HG03139 (cell line): Measurements from ENCODE around the gene CCNI.
A peak's percentile ranks its signal among the peaks of the same experiment; 100 is the strongest.
"Not testable (repeated sequence)": the region's sequence is repeated elsewhere in the genome, so short reads cannot be mapped to it uniquely, and the experiment has no call there.

Experiments used
- ATAC-seq: cut with Tn5 transposase; IDR thresholded peaks from one replicate; pipeline ENCODE4 v1.9.1; 2021; ENCODE audit not compliant: unreplicated experiment

CCNI gene

GRCh38 chr4:77082886-77083608, 7.3 kb upstream of the CCNI start:
- no peak for ATAC-seq

- ATAC-seq = not testable (repeated sequence)
Observed at GRCh38 chr4:77080806-77081205, 5.0 kb upstream of the CCNI start.

GRCh38 chr4:77079281-77079680, 3.5 kb upstream of the CCNI start:
- ATAC-seq = no peak

GRCh38 chr4:77078401-77078800, 2.6 kb upstream of the CCNI start:
- no peak for ATAC-seq

- ATAC-seq = no peak
Observed at GRCh38 chr4:77076889-77077635, 1.3 kb upstream of the CCNI start.

GRCh38 chr4:77074981-77075855, 571 bp downstream of the CCNI start:
- ATAC-seq = peak; percentile 52

- no peak for ATAC-seq
Observed at GRCh38 chr4:77074381-77074831, 1.4 kb downstream of the CCNI start.

- ATAC-seq = no peak
Observed at GRCh38 chr4:77073981-77074380, 1.8 kb downstream of the CCNI start.

- no peak for ATAC-seq
Observed at GRCh38 chr4:77073106-77073809, 2.5 kb downstream of the CCNI start.

GRCh38 chr4:77072195-77072753, 3.5 kb downstream of the CCNI start:
- ATAC-seq = no peak

GRCh38 chr4:77069514-77069913, 6.3 kb downstream of the CCNI start:
- ATAC-seq = not testable (repeated sequence)

GRCh38 chr4:77065382-77065781, 10.4 kb downstream of the CCNI start:
- ATAC-seq = no peak

GRCh38 chr4:77062856-77063255, 12.9 kb downstream of the CCNI start:
- no peak for ATAC-seq

- no peak for ATAC-seq
Observed at GRCh38 chr4:77052352-77052751, 23.4 kb downstream of the CCNI start.

GRCh38 chr4:77050962-77051361, 24.8 kb downstream of the CCNI start:
- no peak for ATAC-seq

- no peak for ATAC-seq
Observed at GRCh38 chr4:77047037-77047436, 28.8 kb downstream of the CCNI start.

GRCh38 chr4:77045490-77045889, 30.3 kb downstream of the CCNI start:
- ATAC-seq = no peak

GRCh38 chr4:77044461-77045150, 31.2 kb downstream of the CCNI start:
- ATAC-seq = no peak

- ATAC-seq = no peak
Observed at GRCh38 chr4:77043507-77044136, 32.2 kb downstream of the CCNI start.
